ENCODE measurements around the gene TAOK1. TPM values are rescaled to one million over a fixed set of nuclear protein-coding genes. Genes with fewer than 3 reads are reported as not detected.

TAOK1 gene
- total RNA-seq, 4 donors from 2014 or later, result 57.9 to 72.2 (median 65.1) TPM

DNA sequence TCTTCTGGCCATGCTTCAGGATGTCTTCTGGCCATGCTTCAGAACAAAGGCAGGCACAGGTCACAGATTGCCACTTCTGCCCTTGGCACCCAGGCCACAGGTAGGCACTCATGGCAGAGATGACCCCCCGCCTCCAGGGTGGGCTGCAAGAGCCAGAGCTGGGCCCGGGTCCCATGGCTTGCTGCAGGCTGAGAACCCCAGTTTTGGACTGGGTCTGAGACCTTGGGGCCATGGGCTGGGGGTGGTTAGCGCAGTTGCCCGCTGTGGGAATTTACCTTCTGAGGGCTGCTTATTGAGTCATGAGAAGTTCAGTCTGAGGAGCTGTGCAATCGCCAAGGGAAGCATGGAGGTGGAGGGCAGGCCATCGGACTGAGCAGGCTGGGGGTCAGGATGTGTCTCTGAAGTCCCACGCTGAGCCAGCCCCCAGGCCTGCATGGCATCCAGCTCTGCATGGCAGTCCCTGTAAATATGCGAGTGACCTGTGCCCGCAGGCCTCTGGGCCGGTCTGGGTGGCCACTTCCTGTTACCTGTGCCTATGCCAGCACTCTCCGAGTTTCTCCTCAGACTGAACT, 204.4 kb downstream of the TAOK1 start:
- peak overlapping the region in 1 of 4 donors; percentile 76 for H3K27ac ChIP-seq
- no peaks in the 10 kb centered on the region for H3K27me3 ChIP-seq
- H3K36me3 ChIP-seq, result no peaks in the 10 kb centered on the region
- TF ChIP-seq, protein P1, sequence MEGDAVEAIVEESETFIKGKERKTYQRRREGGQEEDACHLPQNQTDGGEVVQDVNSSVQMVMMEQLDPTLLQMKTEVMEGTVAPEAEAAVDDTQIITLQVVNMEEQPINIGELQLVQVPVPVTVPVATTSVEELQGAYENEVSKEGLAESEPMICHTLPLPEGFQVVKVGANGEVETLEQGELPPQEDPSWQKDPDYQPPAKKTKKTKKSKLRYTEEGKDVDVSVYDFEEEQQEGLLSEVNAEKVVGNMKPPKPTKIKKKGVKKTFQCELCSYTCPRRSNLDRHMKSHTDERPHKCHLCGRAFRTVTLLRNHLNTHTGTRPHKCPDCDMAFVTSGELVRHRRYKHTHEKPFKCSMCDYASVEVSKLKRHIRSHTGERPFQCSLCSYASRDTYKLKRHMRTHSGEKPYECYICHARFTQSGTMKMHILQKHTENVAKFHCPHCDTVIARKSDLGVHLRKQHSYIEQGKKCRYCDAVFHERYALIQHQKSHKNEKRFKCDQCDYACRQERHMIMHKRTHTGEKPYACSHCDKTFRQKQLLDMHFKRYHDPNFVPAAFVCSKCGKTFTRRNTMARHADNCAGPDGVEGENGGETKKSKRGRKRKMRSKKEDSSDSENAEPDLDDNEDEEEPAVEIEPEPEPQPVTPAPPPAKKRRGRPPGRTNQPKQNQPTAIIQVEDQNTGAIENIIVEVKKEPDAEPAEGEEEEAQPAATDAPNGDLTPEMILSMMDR (IDR thresholded peaks at IDR 0.05), result no peak
- no peak for TF ChIP-seq POLR2A (IDR thresholded peaks at IDR 0.05)
- TF ChIP-seq EP300 (IDR thresholded peaks at IDR 0.05), result no peak
- no peak for TF ChIP-seq POLR2AphosphoS5 (IDR thresholded peaks at IDR 0.05)
- H3K4me1 ChIP-seq, result peaks cover 0 to 78% (median 49%) of the 10 kb centered on the region in 3 donors
- no peak for ATAC-seq
- WGBS, 2 donors (ENCODE audit: low coverage in 1 of 2), result 47 to 60% methylated on average over 1 to 2 of the region's 11 CpGs
- no peaks in the 10 kb centered on the region for H3K9me3 ChIP-seq
- peak overlapping the region in 1 of 2 donors; percentile 76 for H3K4me3 ChIP-seq

DNA sequence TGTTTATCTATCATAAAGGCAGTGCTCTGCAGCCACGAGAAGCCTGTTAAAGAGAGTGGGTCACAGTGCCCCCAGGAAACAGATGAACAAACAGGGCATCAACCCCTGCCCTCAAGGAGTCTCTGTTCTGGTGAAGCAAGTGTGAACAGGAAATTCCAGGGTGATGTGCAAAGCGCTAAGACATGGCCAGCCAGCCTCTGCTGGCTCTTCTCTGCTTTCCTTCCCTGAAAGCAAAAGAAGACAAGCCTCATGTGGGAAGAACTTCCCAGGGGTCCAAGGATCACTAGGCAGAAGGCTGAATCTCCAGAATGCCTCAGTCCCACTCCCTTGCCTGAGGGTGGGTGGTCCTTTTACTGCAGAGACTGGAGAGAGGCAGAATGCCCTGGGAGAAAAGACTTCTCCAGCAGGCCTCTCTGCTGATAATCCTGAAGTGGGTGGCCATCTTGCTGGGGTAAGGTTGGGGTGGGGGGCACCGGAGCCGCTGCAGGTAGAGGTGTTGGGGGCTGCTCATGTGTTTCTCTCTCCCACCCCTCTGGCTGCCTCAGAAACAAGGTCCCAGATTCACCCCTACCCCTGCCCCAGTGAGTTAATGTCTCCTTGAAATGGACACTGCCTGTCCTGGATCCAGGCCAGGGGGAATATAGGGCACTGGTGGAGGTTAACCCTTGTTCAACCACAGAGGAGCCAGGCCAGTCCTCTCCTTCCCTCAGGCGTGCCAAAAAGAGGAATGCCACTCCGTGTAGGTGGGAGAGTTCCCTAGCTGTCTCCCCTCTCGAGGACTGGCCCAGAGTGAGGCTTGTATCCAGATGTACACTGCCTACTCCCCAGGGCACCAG, 205.2 kb downstream of the TAOK1 start:
- no CpG with 5 or more reads among the region's 7 CpGs for WGBS, 2 donors (ENCODE audit: low coverage in 1 of 2)
- no peaks in the 10 kb centered on the region for H3K27me3 ChIP-seq
- H3K4me1 ChIP-seq, result peaks cover 0 to 70% (median 42%) of the 10 kb centered on the region in 3 donors
- H3K9me3 ChIP-seq, result no peaks in the 10 kb centered on the region
- H3K36me3 ChIP-seq, result no peaks in the 10 kb centered on the region
- no peak overlapping the region for H3K27ac ChIP-seq
- H3K4me3 ChIP-seq, result no peak overlapping the region
- no peak for ATAC-seq
- TF ChIP-seq POLR2AphosphoS5 (IDR thresholded peaks at IDR 0.05) (no peak), POLR2A (IDR thresholded peaks at IDR 0.05) (no peak), EP300 (IDR thresholded peaks at IDR 0.05) (no peak)
- TF ChIP-seq, protein P1 (IDR thresholded peaks at IDR 0.05), result no peak

DNA sequence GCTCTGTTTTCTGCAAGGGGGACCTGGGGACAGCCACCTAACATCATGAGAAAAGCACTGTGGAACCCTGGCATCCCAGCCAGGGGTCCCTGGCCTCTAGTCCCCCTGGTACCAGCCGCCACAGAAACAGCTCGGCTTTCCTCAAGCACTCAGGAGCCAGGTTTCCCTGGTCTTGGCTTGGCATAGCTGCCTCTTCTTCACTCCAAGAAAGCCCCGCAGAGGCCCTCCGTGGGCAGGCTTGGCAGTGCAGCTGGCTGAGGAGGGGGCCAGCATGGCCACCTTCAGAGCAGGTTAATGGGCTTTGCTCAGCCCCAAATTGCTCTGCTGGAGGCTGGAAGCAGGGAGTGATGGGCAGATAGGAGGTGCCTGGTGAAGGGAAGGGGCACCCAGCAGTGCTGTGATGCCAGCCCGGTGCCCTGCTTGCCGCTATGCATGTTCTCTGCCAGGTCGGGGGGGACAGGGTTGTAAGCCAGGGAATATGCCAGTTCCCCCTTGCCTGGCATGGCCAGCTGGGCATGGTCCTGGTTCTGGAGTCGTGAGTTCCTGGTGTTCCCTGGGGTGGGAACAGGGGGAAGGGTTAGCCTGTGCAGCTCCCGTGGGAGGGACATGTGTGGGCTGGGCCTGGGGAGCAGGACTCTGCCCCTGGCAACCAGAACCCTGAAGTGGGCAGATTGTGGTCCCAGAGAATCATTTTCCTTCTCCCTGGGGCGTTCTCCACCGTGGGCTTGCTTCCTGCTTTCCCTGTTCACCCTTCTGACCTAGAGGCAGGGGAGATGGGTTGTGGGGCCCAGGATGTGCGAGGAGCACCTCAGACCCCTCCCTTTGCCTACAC, 206.0 kb downstream of the TAOK1 start:
- no peak overlapping the region for H3K4me3 ChIP-seq
- H3K27me3 ChIP-seq, result no peaks in the 10 kb centered on the region
- TF ChIP-seq, protein P1 (IDR thresholded peaks at IDR 0.05), result no peak
- TF ChIP-seq EP300 (IDR thresholded peaks at IDR 0.05), result no peak
- no peak for TF ChIP-seq POLR2A (IDR thresholded peaks at IDR 0.05)
- no peak for TF ChIP-seq POLR2AphosphoS5 (IDR thresholded peaks at IDR 0.05)
- ATAC-seq, result no peak
- 80% methylated on average over 1 of the region's 12 CpGs; no CpG with 5 or more reads in 1 of the 2 donors for WGBS, 2 donors (ENCODE audit: low coverage in 1 of 2)
- no peaks in the 10 kb centered on the region for H3K9me3 ChIP-seq
- H3K36me3 ChIP-seq, result no peaks in the 10 kb centered on the region
- peak overlapping the region in 1 of 4 donors; percentile 24 for H3K27ac ChIP-seq
- peaks cover 0 to 62% (median 34%) of the 10 kb centered on the region in 3 donors for H3K4me1 ChIP-seq

DNA sequence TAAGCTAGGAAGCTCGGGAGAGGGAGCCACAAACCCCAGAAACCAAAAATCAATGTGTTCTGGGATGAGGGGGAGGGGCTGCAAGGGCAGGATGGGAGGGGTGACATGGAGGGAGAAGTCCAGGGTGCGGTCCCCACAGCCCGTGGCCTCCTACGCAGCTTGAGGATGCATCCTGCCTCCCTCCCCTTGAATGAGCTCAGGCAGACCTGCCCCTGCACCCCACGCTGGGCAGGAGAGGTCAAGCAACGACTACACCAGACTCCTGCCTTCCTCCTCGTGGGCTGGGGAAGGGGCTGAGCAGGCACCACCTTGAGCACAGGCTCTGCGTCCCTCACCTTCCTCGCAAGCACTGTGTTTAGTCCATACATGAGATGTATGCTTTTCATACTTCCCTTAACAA, 206.6 kb downstream of the TAOK1 start:
- H3K27ac ChIP-seq, result peak overlapping the region in 1 of 4 donors; percentile 24
- TF ChIP-seq POLR2AphosphoS5 (IDR thresholded peaks at IDR 0.05), result no peak
- no peak for TF ChIP-seq POLR2A (IDR thresholded peaks at IDR 0.05)
- no peak for TF ChIP-seq EP300 (IDR thresholded peaks at IDR 0.05)
- TF ChIP-seq, protein P1 (IDR thresholded peaks at IDR 0.05), result no peak
- peaks cover 0 to 55% (median 27%) of the 10 kb centered on the region in 3 donors for H3K4me1 ChIP-seq
- 40 to 42% methylated on average over 2 of the region's 9 CpGs for WGBS, 2 donors (ENCODE audit: low coverage in 1 of 2)
- ATAC-seq, result no peak
- no peaks in the 10 kb centered on the region for H3K36me3 ChIP-seq
- no peak overlapping the region for H3K4me3 ChIP-seq
- H3K9me3 ChIP-seq, result no peaks in the 10 kb centered on the region
- H3K27me3 ChIP-seq, result no peaks in the 10 kb centered on the region
